Right lobe of liver (tissue), 4 donors: ENCODE data around the gene PRPF39.

Experiments
- POLR2A ChIP-seq: fragments of 450-650 bp; IDR thresholded peaks from one replicate; pipeline ENCODE4 v1.6.1; 2017; ENCODE audit warnings: antibody characterized with exemption, mild to moderate bottlenecking
- TF ChIP-seq, protein P1 (sequence below), 4 donors: fragments of 200-600 bp in 3 of 4; fragments of 450-650 bp in 1 of 4; IDR thresholded peaks; one replicate each; pipeline versions ENCODE4 v1.5.1 to v1.8.0; 2016 to 2022; ENCODE audit warnings: antibody characterized with exemption in 4 of 4, mild to moderate bottlenecking in 2 of 4
- donor health status: DM: no; HTN: no; CAD: no.
- donor health status: DM: no; HTN: no; CAD: no.
- donor health status: DM: no; HTN: yes; CAD: no.

DNA sequence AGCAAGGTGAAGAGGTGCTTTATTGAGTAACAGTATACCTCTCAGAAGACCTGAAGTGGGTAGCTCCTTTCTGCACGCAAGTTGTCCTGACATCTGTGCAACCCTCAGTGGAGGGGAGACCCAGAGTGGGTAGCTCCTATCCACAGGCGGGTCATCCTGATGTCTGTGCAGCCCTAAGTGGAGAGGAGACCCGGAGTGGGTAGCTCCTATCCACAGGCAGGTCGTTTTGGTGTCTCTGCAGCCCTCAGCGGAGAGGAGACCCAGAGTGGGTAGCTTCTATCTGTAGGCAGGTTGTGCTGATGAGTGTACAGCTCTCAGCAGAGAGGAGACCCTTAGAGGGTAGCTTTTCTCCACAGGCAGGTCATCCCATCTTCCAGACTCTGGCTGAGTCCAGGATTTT lies 45.1 kb upstream of the PRPF39 start:
- TF ChIP-seq, protein P1, sequence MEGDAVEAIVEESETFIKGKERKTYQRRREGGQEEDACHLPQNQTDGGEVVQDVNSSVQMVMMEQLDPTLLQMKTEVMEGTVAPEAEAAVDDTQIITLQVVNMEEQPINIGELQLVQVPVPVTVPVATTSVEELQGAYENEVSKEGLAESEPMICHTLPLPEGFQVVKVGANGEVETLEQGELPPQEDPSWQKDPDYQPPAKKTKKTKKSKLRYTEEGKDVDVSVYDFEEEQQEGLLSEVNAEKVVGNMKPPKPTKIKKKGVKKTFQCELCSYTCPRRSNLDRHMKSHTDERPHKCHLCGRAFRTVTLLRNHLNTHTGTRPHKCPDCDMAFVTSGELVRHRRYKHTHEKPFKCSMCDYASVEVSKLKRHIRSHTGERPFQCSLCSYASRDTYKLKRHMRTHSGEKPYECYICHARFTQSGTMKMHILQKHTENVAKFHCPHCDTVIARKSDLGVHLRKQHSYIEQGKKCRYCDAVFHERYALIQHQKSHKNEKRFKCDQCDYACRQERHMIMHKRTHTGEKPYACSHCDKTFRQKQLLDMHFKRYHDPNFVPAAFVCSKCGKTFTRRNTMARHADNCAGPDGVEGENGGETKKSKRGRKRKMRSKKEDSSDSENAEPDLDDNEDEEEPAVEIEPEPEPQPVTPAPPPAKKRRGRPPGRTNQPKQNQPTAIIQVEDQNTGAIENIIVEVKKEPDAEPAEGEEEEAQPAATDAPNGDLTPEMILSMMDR (IDR thresholded peaks at IDR 0.05): no peak
- no peak for TF ChIP-seq POLR2A
